GM19035 (cell line): ENCODE results near the gene UNC80.

Source experiments
- ATAC-seq: cut with Tn5 transposase; IDR thresholded peaks from one replicate; pipeline ENCODE4 v1.9.1; 2021; ENCODE audit not compliant: unreplicated experiment

UNC80 gene

GRCh38 chr2:209908511-209908910, 136.9 kb downstream of the UNC80 start:
- no peak for ATAC-seq

DNA sequence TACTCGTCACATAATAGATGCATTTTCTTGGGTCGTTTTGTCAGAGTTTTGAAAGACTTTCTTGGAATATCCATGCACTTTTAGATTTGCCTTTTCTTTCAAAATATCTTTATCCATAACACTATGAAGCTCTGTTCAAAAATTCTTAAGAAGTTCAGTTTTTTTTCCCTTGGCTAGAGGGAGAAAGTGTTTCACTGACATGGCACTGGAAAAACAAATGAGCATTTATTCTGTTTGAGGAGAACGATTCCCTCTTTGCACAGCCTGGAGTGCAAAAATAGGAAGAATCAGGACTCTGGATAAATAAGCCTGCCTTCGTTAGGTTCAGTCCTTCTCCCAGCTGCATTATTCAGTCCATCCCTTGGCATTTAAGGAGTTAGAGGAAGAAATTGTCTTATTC, 139.9 kb downstream of the UNC80 start:
- ATAC-seq = no peak

GRCh38 chr2:209913786-209914345, 142.2 kb downstream of the UNC80 start:
- ATAC-seq = no peak

- no peak for ATAC-seq
These were observed 145.6 kb downstream of the UNC80 start for GRCh38 chr2:209917154-209917771.

- ATAC-seq = no peak
These were observed 146.6 kb downstream of the UNC80 start for GRCh38 chr2:209918251-209918650.

- no peak for ATAC-seq
These were observed 150.5 kb downstream of the UNC80 start for GRCh38 chr2:209922116-209922515.

- ATAC-seq = no peak
These were observed 157.7 kb downstream of the UNC80 start for GRCh38 chr2:209929369-209929768.

GRCh38 chr2:209933499-209934483, 162.2 kb downstream of the UNC80 start:
- ATAC-seq = no peak

GRCh38 chr2:209936106-209936666, 164.6 kb downstream of the UNC80 start:
- peak; percentile 49 for ATAC-seq

DNA sequence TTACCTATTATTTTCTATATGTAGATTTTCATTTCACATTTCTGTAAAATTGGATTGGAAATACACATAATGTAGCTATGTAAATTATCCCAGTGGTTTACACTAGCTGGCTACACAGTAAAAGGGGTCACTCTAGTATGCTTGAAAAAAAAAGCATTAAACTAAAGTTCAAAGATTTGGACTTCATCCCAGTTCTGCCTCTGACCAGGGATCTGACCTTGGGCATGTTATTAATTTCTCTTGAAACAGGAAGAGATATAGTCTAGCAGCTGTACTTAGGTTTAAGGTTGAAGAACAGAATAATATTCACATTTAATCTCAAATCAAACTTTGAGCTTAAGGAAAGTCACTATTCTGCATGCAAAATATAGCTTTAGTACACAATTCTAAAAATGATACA, 166.3 kb downstream of the UNC80 start:
- no peak for ATAC-seq

GRCh38 chr2:209938906-209939305, 167.3 kb downstream of the UNC80 start:
- no peak for ATAC-seq

DNA sequence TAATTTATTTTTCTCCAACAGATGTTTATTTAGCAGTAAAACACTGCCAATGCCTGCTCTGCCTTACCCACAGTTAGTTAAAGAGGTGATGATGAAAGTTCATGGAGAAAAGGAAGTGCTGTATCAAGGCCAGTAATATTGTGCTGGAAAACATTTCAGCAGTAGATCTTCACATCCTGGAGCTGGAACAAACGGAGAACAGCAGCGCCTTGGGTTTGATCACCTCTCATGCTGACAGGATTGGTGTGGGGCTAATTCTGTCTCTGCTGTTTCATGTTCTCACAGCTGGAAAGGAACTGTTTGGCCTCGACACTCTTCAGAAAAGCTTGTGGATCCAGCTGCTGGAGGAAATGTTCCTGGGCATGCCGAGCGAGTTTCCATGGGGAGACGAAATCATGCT, 169.3 kb downstream of the UNC80 start:
- ATAC-seq = no peak

DNA sequence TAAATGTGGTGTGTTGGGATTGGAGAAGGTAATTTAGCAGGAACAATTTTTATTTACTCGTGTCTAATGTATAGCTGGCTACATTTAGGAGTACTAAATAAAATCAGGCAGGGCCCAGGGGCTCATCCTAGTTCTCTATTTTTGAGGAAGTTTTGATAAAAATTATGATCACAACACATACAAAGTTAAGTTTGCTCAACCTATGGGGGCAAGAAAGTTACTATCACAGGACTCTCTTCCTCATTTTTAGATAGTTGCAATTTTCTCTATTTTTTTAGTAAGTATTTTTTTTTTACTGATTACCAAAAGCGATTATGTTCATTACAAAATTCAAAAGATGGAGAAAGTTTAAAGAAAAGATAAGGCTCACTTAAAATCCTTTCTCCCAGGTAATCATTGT, 170.8 kb downstream of the UNC80 start:
- ATAC-seq = no peak

- ATAC-seq = no peak
These were observed 171.4 kb downstream of the UNC80 start for GRCh38 chr2:209942936-209943605.

DNA sequence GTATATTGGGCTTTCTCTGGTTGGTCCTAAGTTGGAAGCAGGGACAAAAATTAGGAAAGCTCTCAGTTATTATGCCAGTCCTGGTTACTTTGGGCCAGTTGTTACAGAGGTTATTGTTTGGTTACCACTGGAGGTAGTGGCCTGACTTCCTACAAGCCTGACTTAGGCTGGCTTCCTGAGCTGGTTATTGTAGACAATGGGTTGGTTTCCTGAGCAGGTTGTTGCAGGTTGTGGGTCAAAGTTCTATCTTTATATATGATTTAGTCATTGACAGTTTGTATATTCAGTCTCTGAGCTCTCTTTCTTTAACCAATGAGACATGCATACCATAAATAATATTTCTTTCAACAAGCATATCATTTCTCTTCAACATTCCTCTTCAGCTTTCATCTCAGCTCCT, 172.1 kb downstream of the UNC80 start:
- no peak for ATAC-seq

DNA sequence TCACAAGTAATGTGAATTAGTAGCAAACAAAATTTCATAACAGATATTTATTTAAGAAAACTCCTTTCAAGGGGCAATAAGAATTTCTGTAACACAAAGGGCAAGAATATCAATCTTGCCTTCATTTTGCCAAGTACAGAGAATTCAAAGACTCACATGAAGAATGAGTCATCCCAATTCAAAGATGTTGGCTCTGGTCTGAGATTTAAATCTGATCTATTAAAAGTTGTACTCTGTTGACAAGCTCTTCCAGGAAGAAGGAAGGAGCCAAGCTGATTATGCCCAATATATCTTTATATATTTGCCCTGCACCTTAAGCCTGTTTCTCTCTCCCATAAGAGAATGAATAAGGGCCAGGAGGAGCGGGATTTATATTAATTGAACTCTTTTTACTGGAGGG, 174.9 kb downstream of the UNC80 start:
- ATAC-seq = no peak

GRCh38 chr2:209956271-209956670, 184.6 kb downstream of the UNC80 start:
- ATAC-seq = no peak

- ATAC-seq = no peak
These were observed 186.4 kb downstream of the UNC80 start for GRCh38 chr2:209958016-209958415.

GRCh38 chr2:209960045-209960444, 188.4 kb downstream of the UNC80 start:
- ATAC-seq = no peak

DNA sequence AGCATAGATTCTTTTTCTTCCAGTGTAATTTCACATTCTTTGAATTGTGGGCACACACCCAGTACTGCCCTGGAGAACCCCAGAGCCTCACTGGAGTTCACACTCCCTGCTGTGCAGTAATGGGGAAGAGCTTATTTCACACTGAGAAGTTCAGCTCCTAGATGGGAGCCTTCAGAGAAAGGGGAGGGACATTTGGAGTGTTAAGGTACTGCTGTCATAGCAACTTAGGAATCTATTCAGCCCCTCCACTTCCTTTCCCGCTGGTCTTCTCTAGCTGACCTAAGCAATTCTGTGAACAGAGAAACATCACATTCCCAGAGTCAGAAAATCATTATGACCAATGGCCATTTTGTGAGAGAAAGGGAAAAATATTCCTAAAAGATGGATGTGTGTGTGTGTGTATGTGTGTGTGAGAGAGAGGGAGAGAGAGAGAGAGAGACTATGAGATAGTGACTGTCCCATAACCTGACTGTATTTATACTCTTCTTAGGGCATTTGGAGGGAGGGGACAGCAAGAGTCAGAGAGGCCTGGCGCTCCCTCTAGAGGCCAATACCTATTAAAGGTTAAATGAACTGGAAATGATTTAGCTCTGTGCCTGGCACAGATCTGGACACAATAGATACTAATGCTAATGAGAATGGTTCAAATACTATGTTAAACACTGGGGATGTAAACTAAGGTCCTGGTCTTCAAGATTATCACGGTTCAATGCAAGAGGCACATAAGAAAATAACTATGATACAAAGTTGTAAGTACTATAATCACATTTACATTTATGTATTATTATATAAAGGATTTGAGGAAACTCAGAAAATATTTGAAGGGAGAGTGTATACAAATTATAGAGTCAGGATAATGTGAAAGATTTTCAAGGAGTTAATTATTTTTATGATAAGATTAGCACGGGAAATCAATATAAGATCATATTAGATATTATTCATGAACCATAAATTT, 189.3 kb downstream of the UNC80 start:
- ATAC-seq = peak; percentile 97
